Gastrocnemius medialis (tissue), 4 donors: ENCODE data around the gene MAML2. TPM values are rescaled to one million over a fixed set of nuclear protein-coding genes. Genes with fewer than 3 reads are reported as not detected.

ENCODE experiments used
- ATAC-seq, 2 donors: fragments of 150-250 bp; one replicate each; pipeline ENCODE4 v1.9.1; 2016
- DNase-seq, 2 donors: peaks; one replicate each; pipeline ENCODE4 v3.0.0-alpha.2; 2019
- H3K27ac ChIP-seq, 4 donors: fragments of 200-600 bp; sonication (generic); 1 replicate in 1 of 4; 2 replicates in 3 of 4; pipeline ENCODE4 v1.5.1; 2016 to 2018; ENCODE audit warnings: mild to moderate bottlenecking in 2 of 4, moderate library complexity in 1 of 4
- H3K27me3 ChIP-seq, 3 donors: fragments of 200-600 bp; sonication (generic) in 2 of 3; 1 replicate in 1 of 3; 2 replicates in 2 of 3; pipeline versions ENCODE4 v1.5.1 to v1.6.0; 2016 to 2019; ENCODE audit warnings: mild to moderate bottlenecking in 1 of 3, moderate library complexity in 1 of 3
- H3K36me3 ChIP-seq, 2 donors: fragments of 200-600 bp; sonication (generic) in 1 of 2; one replicate each; pipeline ENCODE4 v1.5.1; 2017 to 2018
- H3K4me1 ChIP-seq, 2 donors: fragments of 200-600 bp; sonication (generic) in 1 of 2; one replicate each; pipeline ENCODE4 v1.5.1; 2016 to 2017; ENCODE audit warnings: mild to moderate bottlenecking in 2 of 2
- H3K4me3 ChIP-seq, 4 donors: fragments of 200-600 bp; sonication (generic) in 3 of 4; 1 replicate in 1 of 4; 2 replicates in 3 of 4; pipeline ENCODE4 v1.5.1; 2016 to 2019; ENCODE audit warnings: mild to moderate bottlenecking in 2 of 4
- H3K9me3 ChIP-seq, 3 donors: fragments of 200-600 bp; sonication (generic) in 2 of 3; 1 replicate in 1 of 3; 2 replicates in 2 of 3; pipeline ENCODE4 v1.5.1; 2016 to 2019
- POLR2A ChIP-seq, 2 donors: fragments of 450-650 bp; IDR thresholded peaks; one replicate each; pipeline ENCODE4 v1.6.1; 2017; ENCODE audit warnings: antibody characterized with exemption in 2 of 2, mild to moderate bottlenecking in 2 of 2, moderate library complexity in 2 of 2
- in situ Hi-C, 4 donors: fragments of 200-750 bp; cut with MboI; loops; one replicate each; pipeline versions ENCODE4 v1.15.0 to v1.8.0; 2017; ENCODE audit warnings: low sequenced_read_pairs in 4 of 4
- intact Hi-C: fragments of 100-400 bp; cut with DNase I; formaldehyde crosslinking; loops from one replicate; pipeline ENCODE4 v1.15.1; 2023; ENCODE audit warnings: low total_unique reads
- total RNA-seq, 4 donors: library from RNA; depleted of rRNA; stranded (reverse); fragments of >200 nt; gene quantifications; one replicate each; pipeline versions ENCODE4 v1.1.0 to v1.2.3, GENCODE V29; 2016
- TF ChIP-seq, protein P1 (sequence below), 5 experiments: fragments of 450-650 bp in 3 of 5; fragments of 200-600 bp in 2 of 5; sonication (generic) in 2 of 5; IDR thresholded peaks in 4 of 5; conservative IDR thresholded peaks in 1 of 5; 1 replicate in 4 of 5; 2 replicates in 1 of 5; pipeline ENCODE4 v1.5.1; 2016 to 2019; ENCODE audit warnings: antibody characterized with exemption in 5 of 5, mild to moderate bottlenecking in 3 of 5, moderate library complexity in 3 of 5

The MAML2 gene
- total RNA-seq, 4 donors from 2014 or later, result 4.1 to 6.3 (median 4.8) TPM

- DNase-seq (no peak), ATAC-seq (no peak)
- Histone ChIP-seq H3K4me3 (no peak overlapping the region), H3K36me3 (no peaks in the 10 kb centered on the region), H3K9me3 (no peaks in the 10 kb centered on the region), H3K4me1 (no peaks in the 10 kb centered on the region), H3K27ac (no peak overlapping the region), H3K27me3 (no peaks in the 10 kb centered on the region)
- no peak for TF ChIP-seq POLR2A (IDR thresholded peaks at IDR 0.05)
- TF ChIP-seq, protein P1, sequence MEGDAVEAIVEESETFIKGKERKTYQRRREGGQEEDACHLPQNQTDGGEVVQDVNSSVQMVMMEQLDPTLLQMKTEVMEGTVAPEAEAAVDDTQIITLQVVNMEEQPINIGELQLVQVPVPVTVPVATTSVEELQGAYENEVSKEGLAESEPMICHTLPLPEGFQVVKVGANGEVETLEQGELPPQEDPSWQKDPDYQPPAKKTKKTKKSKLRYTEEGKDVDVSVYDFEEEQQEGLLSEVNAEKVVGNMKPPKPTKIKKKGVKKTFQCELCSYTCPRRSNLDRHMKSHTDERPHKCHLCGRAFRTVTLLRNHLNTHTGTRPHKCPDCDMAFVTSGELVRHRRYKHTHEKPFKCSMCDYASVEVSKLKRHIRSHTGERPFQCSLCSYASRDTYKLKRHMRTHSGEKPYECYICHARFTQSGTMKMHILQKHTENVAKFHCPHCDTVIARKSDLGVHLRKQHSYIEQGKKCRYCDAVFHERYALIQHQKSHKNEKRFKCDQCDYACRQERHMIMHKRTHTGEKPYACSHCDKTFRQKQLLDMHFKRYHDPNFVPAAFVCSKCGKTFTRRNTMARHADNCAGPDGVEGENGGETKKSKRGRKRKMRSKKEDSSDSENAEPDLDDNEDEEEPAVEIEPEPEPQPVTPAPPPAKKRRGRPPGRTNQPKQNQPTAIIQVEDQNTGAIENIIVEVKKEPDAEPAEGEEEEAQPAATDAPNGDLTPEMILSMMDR (IDR thresholded peaks at IDR 0.05 in 4 of 5, conservative IDR thresholded peaks at IDR 0.05 in 1 of 5), result no peak
- in situ Hi-C loops, result no loop called here
- intact Hi-C loops, result no loop called here
Observed at GRCh38 chr11:96127596-96127959, 215.4 kb downstream of the MAML2 start.

DNA sequence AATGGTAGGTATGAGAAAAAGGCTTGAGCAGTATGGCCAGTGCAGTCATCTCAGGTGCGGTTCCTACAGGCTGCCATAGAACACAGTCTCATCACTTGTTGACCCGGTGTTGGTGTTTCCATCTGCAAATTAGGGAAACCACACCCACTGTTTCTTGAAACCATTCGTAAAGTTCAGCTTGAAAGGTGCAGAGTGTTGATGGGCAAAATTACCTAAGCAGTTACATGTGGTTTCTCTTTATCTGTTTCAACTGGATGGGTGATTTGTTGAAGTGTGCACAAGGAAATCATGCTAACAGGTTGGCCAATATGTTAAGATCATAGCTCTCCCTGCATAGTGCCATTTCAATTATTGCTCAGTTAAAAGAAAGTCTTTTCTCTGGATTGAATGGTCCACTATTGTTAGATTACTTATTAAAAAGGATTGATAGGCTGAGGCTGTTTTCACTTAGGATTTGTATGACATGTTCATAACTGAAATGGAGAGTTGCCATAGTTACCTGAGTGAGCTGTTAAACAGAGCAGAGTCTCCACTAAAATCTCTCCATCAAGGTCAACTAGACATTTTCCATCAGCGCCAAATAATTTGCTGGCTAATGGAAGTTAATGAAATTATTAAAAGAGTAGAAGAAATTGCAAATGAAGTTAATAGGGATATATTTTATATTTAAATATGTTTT, 215.9 kb downstream of the MAML2 start:
- in situ Hi-C loops (no loop called here), intact Hi-C loops (no loop called here)
- no peak overlapping the region for H3K4me3 ChIP-seq
- DNase-seq (no peak), ATAC-seq (no peak)
- no peaks in the 10 kb centered on the region for H3K9me3 ChIP-seq
- H3K27ac ChIP-seq, result no peak overlapping the region
- no peaks in the 10 kb centered on the region for H3K36me3 ChIP-seq
- no peaks in the 10 kb centered on the region for H3K4me1 ChIP-seq
- no peaks in the 10 kb centered on the region for H3K27me3 ChIP-seq
- no peak for TF ChIP-seq POLR2A (IDR thresholded peaks at IDR 0.05)
- TF ChIP-seq, protein P1 (IDR thresholded peaks at IDR 0.05 in 4 of 5, conservative IDR thresholded peaks at IDR 0.05 in 1 of 5), result no peak

DNA sequence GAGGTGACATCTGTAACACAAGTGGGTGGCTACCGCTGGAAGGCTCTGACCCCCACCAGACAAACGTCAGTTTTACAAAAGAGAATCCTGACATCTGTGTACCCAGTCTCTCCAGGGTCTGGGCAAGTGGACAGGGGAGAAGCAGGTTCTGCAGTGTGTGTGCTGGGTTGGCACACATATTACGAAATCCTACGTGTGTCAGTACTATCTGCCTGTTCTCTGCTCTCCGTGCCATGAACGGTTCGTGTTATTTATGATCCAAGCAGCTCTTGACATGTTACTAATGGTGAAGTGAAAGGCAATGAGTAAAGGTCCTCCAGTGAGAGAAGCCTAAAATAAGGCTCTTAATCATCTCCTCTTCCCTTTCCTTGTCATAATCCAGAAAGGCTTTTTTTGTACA, 217.6 kb downstream of the MAML2 start:
- Histone ChIP-seq H3K4me1 (no peaks in the 10 kb centered on the region), H3K4me3 (no peak overlapping the region), H3K27ac (no peak overlapping the region), H3K9me3 (no peaks in the 10 kb centered on the region), H3K36me3 (no peaks in the 10 kb centered on the region), H3K27me3 (no peaks in the 10 kb centered on the region)
- TF ChIP-seq, protein P1 (IDR thresholded peaks at IDR 0.05 in 4 of 5, conservative IDR thresholded peaks at IDR 0.05 in 1 of 5), result no peak
- TF ChIP-seq POLR2A (IDR thresholded peaks at IDR 0.05), result no peak
- no peak for DNase-seq
- in situ Hi-C loops (no loop called here), intact Hi-C loops (no loop called here)
- no peak for ATAC-seq

DNA sequence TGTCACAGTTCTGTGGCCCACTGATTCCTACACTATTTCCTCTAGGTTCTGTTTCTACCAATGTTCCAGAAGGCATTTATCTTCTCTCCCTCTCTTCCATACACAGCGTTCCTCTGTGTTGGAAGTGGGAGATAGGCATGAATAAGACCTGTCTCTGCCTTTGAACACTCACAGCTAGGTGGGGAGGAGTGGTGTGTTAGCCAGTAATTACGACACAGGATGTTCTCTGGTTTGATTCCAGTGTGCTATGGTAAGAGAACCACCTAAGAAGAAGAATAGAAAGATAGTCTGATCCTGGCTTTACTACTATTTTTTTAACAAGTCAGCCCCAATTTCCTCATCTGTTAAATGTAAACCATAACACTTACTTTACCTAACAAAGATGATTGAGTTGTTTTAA, 218.8 kb downstream of the MAML2 start:
- H3K27ac ChIP-seq, result no peak overlapping the region
- intact Hi-C loops (no loop called here), in situ Hi-C loops (no loop called here)
- DNase-seq, result no peak
- H3K4me1 ChIP-seq, result no peaks in the 10 kb centered on the region
- no peaks in the 10 kb centered on the region for H3K36me3 ChIP-seq
- H3K27me3 ChIP-seq, result no peaks in the 10 kb centered on the region
- TF ChIP-seq, protein P1 (IDR thresholded peaks at IDR 0.05 in 4 of 5, conservative IDR thresholded peaks at IDR 0.05 in 1 of 5), result no peak
- no peak for TF ChIP-seq POLR2A (IDR thresholded peaks at IDR 0.05)
- no peak overlapping the region for H3K4me3 ChIP-seq
- no peak for ATAC-seq
- H3K9me3 ChIP-seq, result no peaks in the 10 kb centered on the region

DNA sequence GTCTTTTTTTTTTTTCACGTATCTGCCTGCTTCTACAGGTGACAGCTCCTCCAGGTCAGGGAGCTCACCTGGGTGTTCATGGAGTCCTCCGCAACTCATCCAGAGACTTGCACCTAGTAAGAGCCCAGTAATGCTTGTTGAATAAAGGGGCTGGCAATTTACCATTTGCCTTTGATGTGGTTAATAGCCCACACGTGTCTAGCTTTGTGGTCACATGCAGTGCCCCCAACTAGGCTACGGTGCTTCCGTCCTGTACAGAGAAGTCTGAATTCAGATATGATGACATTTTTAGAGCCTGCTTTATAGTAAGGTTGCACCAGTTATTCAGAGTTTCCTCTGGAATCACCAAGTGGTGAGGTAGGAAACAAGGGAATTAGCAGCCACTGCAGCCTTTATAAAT, 219.7 kb downstream of the MAML2 start:
- H3K4me3 ChIP-seq, result no peak overlapping the region
- in situ Hi-C loops, result no loop called here
- H3K9me3 ChIP-seq, result no peaks in the 10 kb centered on the region
- no peaks in the 10 kb centered on the region for H3K4me1 ChIP-seq
- ATAC-seq (no peak), DNase-seq (no peak)
- intact Hi-C loops, result no loop called here
- H3K27ac ChIP-seq, result no peak overlapping the region
- TF ChIP-seq POLR2A (IDR thresholded peaks at IDR 0.05), result no peak
- TF ChIP-seq, protein P1 (IDR thresholded peaks at IDR 0.05 in 4 of 5, conservative IDR thresholded peaks at IDR 0.05 in 1 of 5), result no peak
- H3K36me3 ChIP-seq, result no peaks in the 10 kb centered on the region
- no peaks in the 10 kb centered on the region for H3K27me3 ChIP-seq
